KMS-11 (cell line): ENCODE data around the gene FBN1.
A peak's percentile ranks its signal among the peaks of the same experiment; 100 is the strongest.

Source experiments
- H2AFZ ChIP-seq: fragments of 200-600 bp; sonication (generic); 2 replicates; pipeline ENCODE4 v1.6.1; 2016; ENCODE audit warnings: antibody characterized with exemption, mixed run types, low read depth
- H3K27ac ChIP-seq: fragments of 200-600 bp; sonication (generic); 2 replicates; pipeline ENCODE4 v1.6.1; 2016; ENCODE audit warnings: mild to moderate bottlenecking, mixed run types
- H3K27me3 ChIP-seq: fragments of 200-600 bp; sonication (generic); 2 replicates; pipeline ENCODE4 v1.6.1; 2017; ENCODE audit warnings: mild to moderate bottlenecking, low read depth, mixed run types, moderate library complexity; ENCODE audit not compliant: insufficient read depth
- H3K36me3 ChIP-seq: fragments of 200-600 bp; sonication (generic); 2 replicates; pipeline ENCODE4 v1.6.1; 2017; ENCODE audit warnings: mild to moderate bottlenecking, mixed run types; ENCODE audit not compliant: insufficient read depth
- H3K4me1 ChIP-seq: fragments of 200-600 bp; sonication (generic); 2 replicates; pipeline ENCODE4 v1.6.1; 2016; ENCODE audit warnings: mild to moderate bottlenecking, low read depth, mixed run types; ENCODE audit not compliant: poor library complexity, severe bottlenecking
- H3K4me2 ChIP-seq: fragments of 200-600 bp; sonication (generic); 2 replicates; pipeline ENCODE4 v1.7.0; 2016; ENCODE audit warnings: mild to moderate bottlenecking, mixed run types
- H3K4me3 ChIP-seq: fragments of 200-600 bp; sonication (generic); IDR thresholded peaks from 2 replicates; pipeline ENCODE4 v1.6.1; 2017; ENCODE audit warnings: low read depth, low read length, mixed read lengths; ENCODE audit not compliant: insufficient read depth
- H3K79me2 ChIP-seq: fragments of 200-600 bp; sonication (generic); 2 replicates; pipeline ENCODE4 v1.6.1; 2016; ENCODE audit warnings: low read depth, mixed run types; ENCODE audit not compliant: insufficient read depth
- H3K9ac ChIP-seq: fragments of 200-600 bp; sonication (generic); 2 replicates; pipeline ENCODE4 v1.6.1; 2016; ENCODE audit warnings: mild to moderate bottlenecking, mixed run types
- H4K20me1 ChIP-seq: fragments of 200-600 bp; sonication (generic); 2 replicates; pipeline ENCODE4 v1.6.1; 2016; ENCODE audit warnings: mild to moderate bottlenecking, mixed run types; ENCODE audit not compliant: insufficient read depth
- CTCF ChIP-seq: fragments of 200-600 bp; sonication (generic); conservative IDR thresholded peaks from 2 replicates; pipeline ENCODE4 v1.6.1; 2017; ENCODE audit warnings: low read depth, mild to moderate bottlenecking, antibody characterized with exemption, low read length, moderate library complexity, mixed read lengths

The FBN1 gene

GRCh38 chr15:48408327-48408726 lies 237.2 kb downstream of the FBN1 start:
- H3K36me3 ChIP-seq: no peaks in the 10 kb centered on the region
- TF ChIP-seq CTCF: no peak

DNA sequence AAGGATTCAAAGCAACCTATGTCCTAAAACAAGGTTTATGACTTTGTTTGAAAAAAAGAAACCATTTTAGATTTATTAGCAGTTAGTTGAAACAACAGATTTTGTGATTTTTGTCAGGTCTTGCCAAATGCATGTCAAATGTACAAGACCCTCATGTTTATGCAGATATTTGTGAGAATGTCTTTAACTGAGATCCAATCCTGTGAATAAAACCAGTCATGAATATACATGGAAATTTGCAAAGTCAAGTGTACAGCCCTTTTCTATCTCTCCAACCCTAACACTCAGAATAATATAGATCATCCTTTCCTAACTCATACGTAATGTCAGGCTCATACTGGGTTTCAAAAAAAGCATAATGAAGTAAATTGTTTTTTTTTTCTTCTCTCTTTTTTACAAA lies 237.9 kb downstream of the FBN1 start:
- no peaks in the 10 kb centered on the region for H3K27me3 ChIP-seq
- no peak overlapping the region for H3K4me3 ChIP-seq
- no peaks in the 10 kb centered on the region for H4K20me1 ChIP-seq
- no peak overlapping the region for H3K9ac ChIP-seq
- 0 out of 2 replicates have a peak overlapping the region, but pooled peaks have one; percentile 23 for H3K4me2 ChIP-seq
- H2AFZ ChIP-seq: no peak overlapping the region
- no peaks in the 10 kb centered on the region for H3K79me2 ChIP-seq
- H3K36me3 ChIP-seq: no peaks in the 10 kb centered on the region
- no peak overlapping the region for H3K27ac ChIP-seq
- TF ChIP-seq CTCF: no peak
- peaks cover 16% of the 10 kb centered on the region for H3K4me1 ChIP-seq

More at GRCh38 chr15:48408327-48408726, 237.2 kb downstream of the FBN1 start:
- H3K4me3 ChIP-seq: no peak overlapping the region
- peaks cover 16% of the 10 kb centered on the region for H3K4me1 ChIP-seq
- H3K79me2 ChIP-seq: no peaks in the 10 kb centered on the region
- H3K9ac ChIP-seq: no peak overlapping the region
- H2AFZ ChIP-seq: no peak overlapping the region
- H4K20me1 ChIP-seq: no peaks in the 10 kb centered on the region
- peak overlapping the region; percentile 23; the same call in 1 of the 2 replicates for H3K4me2 ChIP-seq
- no peaks in the 10 kb centered on the region for H3K27me3 ChIP-seq
- H3K27ac ChIP-seq: 0 out of 2 replicates have a peak overlapping the region, but pooled peaks have one; percentile 7

DNA sequence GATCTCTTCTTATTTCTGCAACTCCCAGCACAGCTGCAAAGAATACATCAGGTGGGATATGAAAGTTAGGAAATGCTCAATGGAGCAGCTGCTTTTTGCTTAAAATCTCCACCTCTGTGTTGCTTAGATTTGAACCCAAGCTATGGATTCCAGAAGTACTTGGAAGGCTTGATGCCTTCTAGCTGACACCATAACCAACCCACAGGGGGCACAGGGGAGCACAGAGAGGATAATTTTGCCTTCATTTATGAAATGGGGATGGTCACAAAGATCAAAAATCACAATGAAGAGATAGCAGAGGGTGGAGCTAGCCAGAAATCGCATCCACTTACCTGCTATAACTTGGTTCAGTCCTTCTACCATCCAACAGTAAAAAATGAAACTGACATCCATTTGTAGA lies 238.6 kb downstream of the FBN1 start:
- Histone ChIP-seq H3K4me2 (no peak overlapping the region), H3K27me3 (no peaks in the 10 kb centered on the region), H3K4me1 (peaks cover 16% of the 10 kb centered on the region), H3K9ac (no peak overlapping the region), H3K4me3 (no peak overlapping the region), H4K20me1 (no peaks in the 10 kb centered on the region), H3K79me2 (no peaks in the 10 kb centered on the region), H3K36me3 (no peaks in the 10 kb centered on the region), H2AFZ (no peak overlapping the region), H3K27ac (no peak overlapping the region)
- 0 out of 2 replicates have a peak, but pooled peaks have one; percentile 11 for TF ChIP-seq CTCF

DNA sequence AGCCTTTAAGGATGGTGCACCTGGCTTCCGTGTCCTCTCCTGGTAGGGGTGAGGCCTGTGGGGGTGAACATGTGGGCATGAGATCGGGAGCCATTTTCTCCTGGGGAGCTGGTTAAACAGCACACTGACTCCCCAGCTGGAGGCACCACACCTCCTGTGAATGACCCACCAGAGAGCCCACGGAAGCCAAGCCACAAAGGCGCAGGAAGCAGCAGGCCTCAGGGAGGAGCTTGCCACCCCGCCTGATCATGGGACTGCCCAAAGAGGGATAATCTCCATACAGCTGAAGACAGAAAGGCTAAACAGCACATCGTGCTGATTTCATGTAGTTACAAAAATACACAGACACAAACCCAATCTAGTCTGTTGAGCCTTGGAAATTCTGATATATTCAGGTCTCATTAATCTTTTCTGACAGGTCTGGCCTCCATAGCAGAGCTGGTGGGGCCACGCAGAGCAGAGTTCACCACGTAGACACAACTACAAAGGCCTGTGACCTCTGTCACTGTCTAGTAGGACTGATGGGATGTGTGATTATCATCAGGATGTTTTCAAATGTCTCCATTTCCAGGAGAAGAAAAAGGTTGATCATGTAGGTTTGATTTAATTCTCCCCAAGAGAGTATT lies 239.1 kb downstream of the FBN1 start:
- no peaks in the 10 kb centered on the region for H3K36me3 ChIP-seq
- no peaks in the 10 kb centered on the region for H4K20me1 ChIP-seq
- H3K79me2 ChIP-seq: no peaks in the 10 kb centered on the region
- no peak overlapping the region for H3K4me3 ChIP-seq
- no peaks in the 10 kb centered on the region for H3K27me3 ChIP-seq
- TF ChIP-seq CTCF: no peak
- no peak overlapping the region for H3K4me2 ChIP-seq
- no peak overlapping the region for H3K9ac ChIP-seq
- no peak overlapping the region for H3K27ac ChIP-seq
- H3K4me1 ChIP-seq: peaks cover 16% of the 10 kb centered on the region
- H2AFZ ChIP-seq: no peak overlapping the region
